T-helper 9 cell (primary cell): ENCODE data around the gene FGR.

Experiments
- DNase-seq: peaks from one replicate; pipeline ENCODE4 v3.0.0-alpha.2; 2020

The FGR gene

GRCh38 chr1:27600498-27601175, 34.3 kb downstream of the FGR start:
- DNase-seq: no peak

GRCh38 chr1:27599605-27600497, 35.1 kb downstream of the FGR start:
- DNase-seq: no peak

GRCh38 chr1:27598902-27599528, 36.0 kb downstream of the FGR start:
- no peak for DNase-seq

- no peak for DNase-seq
Measured at GRCh38 chr1:27598295-27598687, 36.7 kb downstream of the FGR start.

- no peak for DNase-seq
Measured at GRCh38 chr1:27597516-27598294, 37.3 kb downstream of the FGR start.

GRCh38 chr1:27596986-27597385, 38.0 kb downstream of the FGR start:
- DNase-seq: no peak

- DNase-seq: no peak
Measured at GRCh38 chr1:27596261-27596660, 38.7 kb downstream of the FGR start.

GRCh38 chr1:27595597-27595996, 39.4 kb downstream of the FGR start:
- DNase-seq: no peak

- DNase-seq: no peak
Measured at GRCh38 chr1:27594564-27595510, 40.1 kb downstream of the FGR start.

- no peak for DNase-seq
Measured at GRCh38 chr1:27593678-27594563, 41.1 kb downstream of the FGR start.

GRCh38 chr1:27592931-27593677, 41.9 kb downstream of the FGR start:
- DNase-seq: no peak

GRCh38 chr1:27592232-27592930, 42.6 kb downstream of the FGR start:
- DNase-seq: no peak

- DNase-seq: no peak
Measured at GRCh38 chr1:27591622-27592021, 43.4 kb downstream of the FGR start.

GRCh38 chr1:27590917-27591508, 44.0 kb downstream of the FGR start:
- no peak for DNase-seq

GRCh38 chr1:27589841-27590426, 45.1 kb downstream of the FGR start:
- DNase-seq: no peak

GRCh38 chr1:27589441-27589840, 45.5 kb downstream of the FGR start:
- DNase-seq: no peak

GRCh38 chr1:27588256-27589232, 46.4 kb downstream of the FGR start:
- no peak for DNase-seq
